Measurements from ENCODE around the gene SIDT1. TPM values are rescaled to one million over a fixed set of nuclear protein-coding genes. Genes with fewer than 3 reads are reported as not detected.

SIDT1 gene
- total and polyA plus RNA-seq, 4 donors, result 0.08 to 2.2 (median 0.82) TPM

DNA sequence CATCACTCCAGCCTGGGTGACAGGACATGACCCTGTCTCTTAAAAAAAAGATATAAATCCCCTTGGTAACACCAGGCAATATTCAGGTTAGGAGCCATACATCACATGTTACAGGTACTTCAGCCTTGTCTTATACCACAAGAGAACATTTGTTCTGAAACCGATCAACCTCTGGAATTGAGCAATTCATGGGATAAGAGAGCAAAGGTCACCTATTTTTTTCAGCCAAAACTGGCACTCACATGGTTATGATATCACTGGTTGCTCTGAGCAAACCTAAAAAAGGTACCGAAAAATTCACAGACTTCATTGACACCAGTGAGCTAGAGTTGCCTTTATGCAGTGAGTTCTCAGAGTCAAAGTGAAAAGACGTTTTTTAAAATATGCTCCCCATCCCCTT, 26.5 kb upstream of the SIDT1 start (continued):
- peak; percentile 74 for TF ChIP-seq HNF4G (IDR thresholded peaks at IDR 0.05)

DNA sequence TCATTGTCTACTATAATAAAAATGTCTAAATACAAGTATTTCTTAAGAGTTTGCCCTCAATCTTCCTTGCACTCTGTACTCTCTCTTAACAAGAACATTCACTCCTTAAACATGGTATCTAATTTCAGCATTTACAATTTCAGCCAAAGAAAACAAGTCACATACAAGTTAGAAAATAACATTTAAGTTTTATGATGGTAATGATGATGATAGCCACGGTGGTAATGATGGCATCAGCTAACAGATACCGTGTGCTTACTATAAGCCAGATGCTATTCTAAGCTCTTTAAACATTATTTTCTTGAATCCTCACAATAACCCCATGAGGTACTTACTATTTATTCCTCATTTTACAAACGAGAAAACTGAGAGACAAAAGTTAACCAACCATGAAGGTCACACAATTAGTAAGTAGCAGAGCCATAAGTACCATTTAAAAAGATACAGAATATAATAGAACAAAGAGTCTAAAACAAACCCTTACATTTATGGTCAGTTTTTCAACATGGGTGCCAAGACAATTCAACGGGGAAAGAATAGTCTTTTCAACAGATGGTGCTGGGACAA, 24.8 kb upstream of the SIDT1 start:
- no peak overlapping the region for H3K4me3 ChIP-seq (ENCODE audit: low read depth in 1 of 3, low read length in 3 of 3)
- H3K9ac ChIP-seq (ENCODE audit: low read depth in 1 of 2, low read length in 2 of 2), result no peak overlapping the region
- H3K9me3 ChIP-seq (ENCODE audit: control insufficient read depth in 4 of 4, low read length in 3 of 4), result no peaks in the 10 kb centered on the region
- no peaks in the 10 kb centered on the region for H3K36me3 ChIP-seq (ENCODE audit: control insufficient read depth in 4 of 4, insufficient read depth in 3 of 4, low read depth in 1 of 4, low read length in 3 of 4)
- peaks cover 0 to 9% (median 2%) of the 10 kb centered on the region in 4 donors for H3K4me1 ChIP-seq (ENCODE audit: control insufficient read depth in 4 of 4, insufficient read depth in 4 of 4, low read length in 3 of 4)
- no peak overlapping the region for H3K27ac ChIP-seq (ENCODE audit: low read depth in 1 of 2, low read length in 2 of 2)
- no peak for TF ChIP-seq YY1 (IDR thresholded peaks at IDR 0.05)
- TF ChIP-seq, protein P1, sequence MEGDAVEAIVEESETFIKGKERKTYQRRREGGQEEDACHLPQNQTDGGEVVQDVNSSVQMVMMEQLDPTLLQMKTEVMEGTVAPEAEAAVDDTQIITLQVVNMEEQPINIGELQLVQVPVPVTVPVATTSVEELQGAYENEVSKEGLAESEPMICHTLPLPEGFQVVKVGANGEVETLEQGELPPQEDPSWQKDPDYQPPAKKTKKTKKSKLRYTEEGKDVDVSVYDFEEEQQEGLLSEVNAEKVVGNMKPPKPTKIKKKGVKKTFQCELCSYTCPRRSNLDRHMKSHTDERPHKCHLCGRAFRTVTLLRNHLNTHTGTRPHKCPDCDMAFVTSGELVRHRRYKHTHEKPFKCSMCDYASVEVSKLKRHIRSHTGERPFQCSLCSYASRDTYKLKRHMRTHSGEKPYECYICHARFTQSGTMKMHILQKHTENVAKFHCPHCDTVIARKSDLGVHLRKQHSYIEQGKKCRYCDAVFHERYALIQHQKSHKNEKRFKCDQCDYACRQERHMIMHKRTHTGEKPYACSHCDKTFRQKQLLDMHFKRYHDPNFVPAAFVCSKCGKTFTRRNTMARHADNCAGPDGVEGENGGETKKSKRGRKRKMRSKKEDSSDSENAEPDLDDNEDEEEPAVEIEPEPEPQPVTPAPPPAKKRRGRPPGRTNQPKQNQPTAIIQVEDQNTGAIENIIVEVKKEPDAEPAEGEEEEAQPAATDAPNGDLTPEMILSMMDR (IDR thresholded peaks at IDR 0.05; ENCODE audit: low read depth, low read length, missing input control), result no peak
- TF ChIP-seq RAD21 (IDR thresholded peaks at IDR 0.05), result no peak
- TF ChIP-seq, protein P2, sequence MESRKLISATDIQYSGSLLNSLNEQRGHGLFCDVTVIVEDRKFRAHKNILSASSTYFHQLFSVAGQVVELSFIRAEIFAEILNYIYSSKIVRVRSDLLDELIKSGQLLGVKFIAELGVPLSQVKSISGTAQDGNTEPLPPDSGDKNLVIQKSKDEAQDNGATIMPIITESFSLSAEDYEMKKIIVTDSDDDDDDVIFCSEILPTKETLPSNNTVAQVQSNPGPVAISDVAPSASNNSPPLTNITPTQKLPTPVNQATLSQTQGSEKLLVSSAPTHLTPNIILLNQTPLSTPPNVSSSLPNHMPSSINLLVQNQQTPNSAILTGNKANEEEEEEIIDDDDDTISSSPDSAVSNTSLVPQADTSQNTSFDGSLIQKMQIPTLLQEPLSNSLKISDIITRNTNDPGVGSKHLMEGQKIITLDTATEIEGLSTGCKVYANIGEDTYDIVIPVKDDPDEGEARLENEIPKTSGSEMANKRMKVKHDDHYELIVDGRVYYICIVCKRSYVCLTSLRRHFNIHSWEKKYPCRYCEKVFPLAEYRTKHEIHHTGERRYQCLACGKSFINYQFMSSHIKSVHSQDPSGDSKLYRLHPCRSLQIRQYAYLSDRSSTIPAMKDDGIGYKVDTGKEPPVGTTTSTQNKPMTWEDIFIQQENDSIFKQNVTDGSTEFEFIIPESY (IDR thresholded peaks at IDR 0.05), result no peak
- no peak for TF ChIP-seq SP1 (IDR thresholded peaks at IDR 0.05)
- no peak for TF ChIP-seq GABPA (IDR thresholded peaks at IDR 0.05 in 1 of 2, conservative IDR thresholded peaks at IDR 0.05 in 1 of 2)
- WGBS, result 91% methylated on average over 4 of the region's 4 CpGs
- H3K27me3 ChIP-seq (ENCODE audit: control insufficient read depth in 4 of 4, insufficient read depth in 4 of 4, low read length in 3 of 4), result no peaks in the 10 kb centered on the region
- no peak for DNase-seq (ENCODE audit: low spot score)

DNA sequence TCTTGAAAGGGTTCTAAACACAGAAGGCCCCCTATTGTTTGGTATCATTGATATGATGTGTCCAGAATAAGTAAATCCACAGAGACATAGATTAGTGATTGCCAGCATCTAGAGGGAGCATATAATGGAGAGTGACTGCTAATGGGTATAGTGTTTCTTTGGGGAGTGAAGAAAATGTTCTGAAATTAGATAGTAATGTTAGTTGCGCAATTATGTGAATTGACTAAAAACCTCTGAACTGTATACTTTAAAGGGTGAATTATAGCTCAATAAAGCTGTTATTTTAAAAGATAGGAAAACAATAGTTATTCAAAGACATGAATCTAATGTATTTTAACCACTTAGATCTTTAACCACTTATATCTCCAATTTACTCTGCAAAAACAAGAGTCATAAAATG, 23.4 kb upstream of the SIDT1 start:
- TF ChIP-seq TAF1 (conservative IDR thresholded peaks at IDR 0.05) (no peak), YY1 (IDR thresholded peaks at IDR 0.05) (no peak)
- H3K27me3 ChIP-seq (ENCODE audit: control insufficient read depth in 4 of 4, insufficient read depth in 4 of 4, low read length in 3 of 4), result no peaks in the 10 kb centered on the region
- no peaks in the 10 kb centered on the region for H3K36me3 ChIP-seq (ENCODE audit: control insufficient read depth in 4 of 4, insufficient read depth in 3 of 4, low read depth in 1 of 4, low read length in 3 of 4)
- H3K27ac ChIP-seq (ENCODE audit: low read depth in 1 of 2, low read length in 2 of 2), result no peak overlapping the region
- WGBS, result 100% methylated on average over 1 of the region's 1 CpG
- H3K4me1 ChIP-seq (ENCODE audit: control insufficient read depth in 4 of 4, insufficient read depth in 4 of 4, low read length in 3 of 4), result peaks cover 0 to 17% (median 7%) of the 10 kb centered on the region in 4 donors
- no peak overlapping the region for H3K4me3 ChIP-seq (ENCODE audit: low read depth in 1 of 3, low read length in 3 of 3)
- H3K9me3 ChIP-seq (ENCODE audit: control insufficient read depth in 4 of 4, low read length in 3 of 4), result no peaks in the 10 kb centered on the region
- no peak for DNase-seq (ENCODE audit: low spot score)
- H3K9ac ChIP-seq (ENCODE audit: low read depth in 1 of 2, low read length in 2 of 2), result no peak overlapping the region

DNA sequence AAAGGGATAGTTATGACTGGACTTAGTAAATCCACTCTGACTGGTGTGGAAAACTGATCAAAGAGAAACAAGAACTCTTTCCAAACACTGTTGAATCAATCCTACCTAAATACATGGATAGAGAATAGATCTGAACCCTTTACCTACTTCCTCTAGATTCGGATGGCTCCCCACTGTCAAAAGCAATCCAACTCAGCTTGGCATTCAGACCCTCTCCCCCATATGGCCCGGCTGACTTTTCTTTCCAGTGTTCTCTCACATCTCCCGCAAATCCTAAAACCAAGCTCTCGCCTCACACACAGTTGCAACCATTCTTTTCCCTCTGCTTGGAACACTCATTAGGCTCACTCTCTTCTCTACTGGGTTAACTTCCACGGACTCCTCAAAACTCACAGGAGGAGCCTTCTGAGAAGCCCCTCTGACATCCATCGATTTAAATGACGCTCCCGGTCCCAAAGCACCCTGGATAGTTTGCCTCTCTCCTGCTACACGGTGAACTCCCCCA, 18.0 kb upstream of the SIDT1 start:
- peak overlapping the region; percentile 67 to 99 (median 96) for H3K4me3 ChIP-seq (ENCODE audit: low read depth in 1 of 3, low read length in 3 of 3)
- peak; percentile 34 for DNase-seq (ENCODE audit: low spot score)
- peak overlapping the region; percentile 82 to 85 for H3K9ac ChIP-seq (ENCODE audit: low read depth in 1 of 2, low read length in 2 of 2)
- peak overlapping the region; percentile 81 to 95 for H3K27ac ChIP-seq (ENCODE audit: low read depth in 1 of 2, low read length in 2 of 2)
- TF ChIP-seq GABPA (IDR thresholded peaks at IDR 0.05 in 1 of 2, conservative IDR thresholded peaks at IDR 0.05 in 1 of 2) (no peak), EGR1 (IDR thresholded peaks at IDR 0.05; ENCODE audit: low read depth in 2 of 2) (no peak), YY1 (IDR thresholded peaks at IDR 0.05) (no peak), RAD21 (IDR thresholded peaks at IDR 0.05) (no peak), FOXA1 (IDR thresholded peaks at IDR 0.05) (no peak), TAF1 (conservative IDR thresholded peaks at IDR 0.05) (no peak), RXRA (IDR thresholded peaks at IDR 0.05) (no peak), NR2F2 (IDR thresholded peaks at IDR 0.05) (no peak)
- TF ChIP-seq, protein P3, sequence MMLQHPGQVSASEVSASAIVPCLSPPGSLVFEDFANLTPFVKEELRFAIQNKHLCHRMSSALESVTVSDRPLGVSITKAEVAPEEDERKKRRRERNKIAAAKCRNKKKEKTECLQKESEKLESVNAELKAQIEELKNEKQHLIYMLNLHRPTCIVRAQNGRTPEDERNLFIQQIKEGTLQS (IDR thresholded peaks at IDR 0.05), result no peak
- TF ChIP-seq, protein P2 (IDR thresholded peaks at IDR 0.05), result no peak
- H3K4me1 ChIP-seq (ENCODE audit: control insufficient read depth in 4 of 4, insufficient read depth in 4 of 4, low read length in 3 of 4), result peaks cover 2 to 14% (median 8%) of the 10 kb centered on the region in 4 donors
- H3K9me3 ChIP-seq (ENCODE audit: control insufficient read depth in 4 of 4, low read length in 3 of 4), result no peaks in the 10 kb centered on the region
- no peaks in the 10 kb centered on the region for H3K27me3 ChIP-seq (ENCODE audit: control insufficient read depth in 4 of 4, insufficient read depth in 4 of 4, low read length in 3 of 4)
- under 1% methylated on average over 9 of the region's 9 CpGs for WGBS
- no peaks in the 10 kb centered on the region for H3K36me3 ChIP-seq (ENCODE audit: control insufficient read depth in 4 of 4, insufficient read depth in 3 of 4, low read depth in 1 of 4, low read length in 3 of 4)

Measured in liver (tissue), 9 donors.